Gastroesophageal sphincter (tissue), 3 donors: ENCODE data around the gene WBP1L.

Experiments used
- CTCF ChIP-seq, 4 experiments: fragments of 200-600 bp in 2 of 4; fragments of 450-650 bp in 2 of 4; sonication (generic) in 1 of 4; IDR thresholded peaks; one replicate each; pipeline ENCODE4 v1.5.1; 2017 to 2019; ENCODE audit warnings: antibody characterized with exemption in 4 of 4, mild to moderate bottlenecking in 2 of 4, moderate library complexity in 2 of 4
- EP300 ChIP-seq: sonication (generic); formaldehyde crosslinking; IDR thresholded peaks from one replicate; pipeline ENCODE4 v1.6.1; 2017; ENCODE audit warnings: antibody characterized with exemption, mild to moderate bottlenecking
- POLR2AphosphoS5 ChIP-seq: sonication (generic); formaldehyde crosslinking; IDR thresholded peaks from one replicate; pipeline ENCODE4 v1.6.1; 2017; ENCODE audit warnings: antibody characterized with exemption

- TF ChIP-seq POLR2AphosphoS5: no peak
- no peak for TF ChIP-seq CTCF (IDR thresholded peaks at IDR 0.05)
- no peak for TF ChIP-seq EP300
Measured at GRCh38 chr10:102740229-102740628, 3.5 kb upstream of the WBP1L start.
